ENCODE data around the gene CXCL9.

The CXCL9 gene

DNA sequence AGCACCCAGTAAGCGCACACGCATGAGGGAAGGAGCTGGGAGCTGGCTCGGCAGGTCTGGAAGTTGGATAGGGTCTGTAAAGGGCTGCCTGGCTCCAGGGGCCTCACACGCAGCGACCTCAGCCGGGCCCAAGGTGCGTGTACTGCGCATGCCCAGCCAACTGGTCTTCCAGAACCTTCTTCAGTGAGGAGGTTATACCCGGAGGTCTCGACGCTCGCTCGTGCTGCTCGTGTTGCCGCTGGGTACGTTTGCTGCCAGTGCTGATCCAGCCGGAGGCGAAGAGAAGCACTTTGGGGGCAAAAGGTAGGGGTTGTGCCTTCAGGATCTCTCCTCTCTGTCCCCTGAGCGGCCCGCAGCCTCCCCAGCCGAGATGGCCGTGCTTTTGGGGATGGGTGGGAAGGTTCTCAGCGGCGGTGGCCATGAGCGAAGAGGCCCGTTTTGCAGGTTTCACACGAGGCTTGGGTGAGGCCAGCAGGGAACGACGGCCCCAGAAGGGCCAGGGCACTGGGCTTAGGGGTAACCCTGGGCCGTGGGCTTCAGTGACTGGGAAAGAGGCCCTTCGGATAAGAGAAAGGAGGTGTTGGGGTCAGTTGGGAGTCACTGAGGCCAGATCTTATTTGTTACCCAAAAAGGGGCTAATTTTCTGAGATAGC is 3.8 kb upstream of the CXCL9 start:
- Histone ChIP-seq H3K4me3 (ENCODE audit: insufficient read length, low read depth) (no peak overlapping the region), H3K4me1 (ENCODE audit: insufficient read depth, insufficient read length) (peaks cover 3% of the 10 kb centered on the region), H3K9ac (ENCODE audit: insufficient read length, low read depth) (no peak overlapping the region), H3K27me3 (ENCODE audit: insufficient read depth, insufficient read length) (no peaks in the 10 kb centered on the region), H3K9me3 (ENCODE audit: insufficient read depth, low read length) (no peaks in the 10 kb centered on the region), H3K36me3 (ENCODE audit: insufficient read depth, insufficient read length, low read length) (no peaks in the 10 kb centered on the region)
- DNase-seq (ENCODE audit: low read depth, low spot score) = no peak
- TF ChIP-seq YY1 (IDR thresholded peaks at IDR 0.05; ENCODE audit: insufficient read depth, insufficient read length) (no peak), ZNF274 (IDR thresholded peaks at IDR 0.05; ENCODE audit: low read depth, low read length) (no peak), SUZ12 (IDR thresholded peaks at IDR 0.05; ENCODE audit: extremely low read depth, insufficient read depth, insufficient read length) (no peak)

- no peak overlapping the region for H3K9ac ChIP-seq (ENCODE audit: insufficient read length, low read depth)
- H3K9me3 ChIP-seq (ENCODE audit: insufficient read depth, low read length) = no peaks in the 10 kb centered on the region
- DNase-seq (ENCODE audit: low read depth, low spot score) = no peak
- no peak overlapping the region for H3K4me3 ChIP-seq (ENCODE audit: insufficient read length, low read depth)
- H3K4me1 ChIP-seq (ENCODE audit: insufficient read depth, insufficient read length) = peaks cover 3% of the 10 kb centered on the region
- TF ChIP-seq YY1 (IDR thresholded peaks at IDR 0.05; ENCODE audit: insufficient read depth, insufficient read length) (no peak), SUZ12 (IDR thresholded peaks at IDR 0.05; ENCODE audit: extremely low read depth, insufficient read depth, insufficient read length) (no peak), ZNF274 (IDR thresholded peaks at IDR 0.05; ENCODE audit: low read depth, low read length) (no peak)
- H3K36me3 ChIP-seq (ENCODE audit: insufficient read depth, insufficient read length, low read length) = no peaks in the 10 kb centered on the region
- no peaks in the 10 kb centered on the region for H3K27me3 ChIP-seq (ENCODE audit: insufficient read depth, insufficient read length)
Observed at GRCh38 chr4:76010576-76010975, 3.3 kb upstream of the CXCL9 start.

DNA sequence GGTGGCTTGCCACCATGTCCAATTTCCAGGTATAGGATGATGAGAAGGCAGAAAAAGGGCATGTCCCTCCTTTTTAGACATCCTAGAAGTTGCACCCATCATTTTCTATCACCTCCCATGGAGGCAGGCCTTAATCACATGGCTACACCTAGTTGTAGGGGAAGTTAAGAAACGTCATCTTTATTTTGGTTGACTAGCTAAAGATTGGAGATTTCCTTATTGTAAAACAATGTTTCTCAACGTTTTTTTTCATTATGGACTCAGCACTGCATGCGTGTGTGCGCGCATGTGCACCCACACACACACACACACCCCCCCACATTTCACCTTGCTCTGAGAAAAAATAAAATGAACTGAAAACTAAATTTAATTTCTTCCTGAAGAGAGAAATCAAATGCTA is 2.0 kb upstream of the CXCL9 start:
- Histone ChIP-seq H3K4me1 (ENCODE audit: insufficient read depth, insufficient read length) (peaks cover 3% of the 10 kb centered on the region), H3K9me3 (ENCODE audit: insufficient read depth, low read length) (no peaks in the 10 kb centered on the region), H3K36me3 (ENCODE audit: insufficient read depth, insufficient read length, low read length) (no peaks in the 10 kb centered on the region), H3K4me3 (ENCODE audit: insufficient read length, low read depth) (no peak overlapping the region), H3K9ac (ENCODE audit: insufficient read length, low read depth) (no peak overlapping the region), H3K27me3 (ENCODE audit: insufficient read depth, insufficient read length) (no peaks in the 10 kb centered on the region)
- DNase-seq (ENCODE audit: low read depth, low spot score) = no peak
- no peak for TF ChIP-seq ZNF274 (IDR thresholded peaks at IDR 0.05; ENCODE audit: low read depth, low read length)
- TF ChIP-seq SUZ12 (IDR thresholded peaks at IDR 0.05; ENCODE audit: extremely low read depth, insufficient read depth, insufficient read length) = no peak
- TF ChIP-seq YY1 (IDR thresholded peaks at IDR 0.05; ENCODE audit: insufficient read depth, insufficient read length) = no peak

DNA sequence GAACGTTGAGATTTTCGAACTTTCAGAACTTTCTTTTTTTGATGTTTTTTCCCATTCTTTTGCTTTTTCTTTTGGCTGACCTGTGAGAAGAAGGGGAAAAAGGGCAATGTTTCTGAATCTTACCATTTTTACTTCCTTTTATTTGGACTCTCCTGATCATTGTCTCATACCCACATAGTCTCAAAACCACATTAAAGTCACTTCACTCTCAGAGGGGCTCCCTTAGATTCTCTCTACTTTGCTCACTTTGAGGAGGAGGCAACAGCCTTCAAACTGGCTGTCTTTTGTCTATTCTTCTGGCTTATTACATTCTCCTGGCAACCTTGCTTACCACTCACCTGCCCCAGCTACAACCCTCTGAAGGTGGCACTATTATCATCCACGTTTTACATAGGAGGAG is 3.7 kb downstream of the CXCL9 start:
- Histone ChIP-seq H3K27me3 (ENCODE audit: insufficient read depth, insufficient read length) (no peaks in the 10 kb centered on the region), H3K9me3 (ENCODE audit: insufficient read depth, low read length) (no peaks in the 10 kb centered on the region), H3K9ac (ENCODE audit: insufficient read length, low read depth) (no peak overlapping the region), H3K36me3 (ENCODE audit: insufficient read depth, insufficient read length, low read length) (no peaks in the 10 kb centered on the region), H3K4me3 (ENCODE audit: insufficient read length, low read depth) (no peak overlapping the region), H3K4me1 (ENCODE audit: insufficient read depth, insufficient read length) (no peaks in the 10 kb centered on the region)
- no peak for DNase-seq (ENCODE audit: low read depth, low spot score)
- no peak for TF ChIP-seq ZNF274 (IDR thresholded peaks at IDR 0.05; ENCODE audit: low read depth, low read length)
- no peak for TF ChIP-seq YY1 (IDR thresholded peaks at IDR 0.05; ENCODE audit: insufficient read depth, insufficient read length)
- no peak for TF ChIP-seq SUZ12 (IDR thresholded peaks at IDR 0.05; ENCODE audit: extremely low read depth, insufficient read depth, insufficient read length)

- no peaks in the 10 kb centered on the region for H3K4me1 ChIP-seq (ENCODE audit: insufficient read depth, insufficient read length)
- no peak overlapping the region for H3K9ac ChIP-seq (ENCODE audit: insufficient read length, low read depth)
- no peaks in the 10 kb centered on the region for H3K36me3 ChIP-seq (ENCODE audit: insufficient read depth, insufficient read length, low read length)
- H3K9me3 ChIP-seq (ENCODE audit: insufficient read depth, low read length) = no peaks in the 10 kb centered on the region
- DNase-seq (ENCODE audit: low read depth, low spot score) = no peak
- no peaks in the 10 kb centered on the region for H3K27me3 ChIP-seq (ENCODE audit: insufficient read depth, insufficient read length)
- no peak overlapping the region for H3K4me3 ChIP-seq (ENCODE audit: insufficient read length, low read depth)
- TF ChIP-seq ZNF274 (IDR thresholded peaks at IDR 0.05; ENCODE audit: low read depth, low read length) = no peak
- TF ChIP-seq YY1 (IDR thresholded peaks at IDR 0.05; ENCODE audit: insufficient read depth, insufficient read length) = no peak
- no peak for TF ChIP-seq SUZ12 (IDR thresholded peaks at IDR 0.05; ENCODE audit: extremely low read depth, insufficient read depth, insufficient read length)
Observed at GRCh38 chr4:76003035-76003434, 4.3 kb downstream of the CXCL9 start.

GRCh38 chr4:76002176-76002575 is 5.1 kb downstream of the CXCL9 start:
- no peaks in the 10 kb centered on the region for H3K9me3 ChIP-seq (ENCODE audit: insufficient read depth, low read length)
- no peak for DNase-seq (ENCODE audit: low read depth, low spot score)
- H3K4me3 ChIP-seq (ENCODE audit: insufficient read length, low read depth) = no peak overlapping the region

DNA sequence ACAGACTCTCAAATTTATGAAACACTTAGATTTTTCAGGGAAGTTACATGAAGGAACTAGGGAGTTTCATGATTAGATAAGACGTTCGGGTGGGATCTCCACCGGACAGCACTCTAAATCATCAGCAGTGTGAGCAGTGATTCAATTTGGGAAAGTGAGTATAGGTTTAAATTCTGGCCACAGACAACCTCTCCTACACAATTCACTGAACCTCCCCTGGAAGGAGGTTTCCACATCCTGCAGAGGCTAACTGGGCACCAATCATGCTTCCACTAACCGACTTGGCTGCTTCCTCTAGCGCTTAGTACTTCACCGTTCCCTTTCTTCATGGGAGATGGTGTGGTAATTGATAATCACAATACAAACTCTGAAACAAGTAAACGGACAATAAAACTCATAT is 5.6 kb downstream of the CXCL9 start:
- H3K4me3 ChIP-seq (ENCODE audit: insufficient read length, low read depth) = no peak overlapping the region
- DNase-seq (ENCODE audit: low read depth, low spot score) = no peak
- H3K9me3 ChIP-seq (ENCODE audit: insufficient read depth, low read length) = no peaks in the 10 kb centered on the region
- no peak overlapping the region for H3K9ac ChIP-seq (ENCODE audit: insufficient read length, low read depth)
- no peaks in the 10 kb centered on the region for H3K27me3 ChIP-seq (ENCODE audit: insufficient read depth, insufficient read length)
- TF ChIP-seq YY1 (IDR thresholded peaks at IDR 0.05; ENCODE audit: insufficient read depth, insufficient read length) (no peak), ZNF274 (IDR thresholded peaks at IDR 0.05; ENCODE audit: low read depth, low read length) (no peak), SUZ12 (IDR thresholded peaks at IDR 0.05; ENCODE audit: extremely low read depth, insufficient read depth, insufficient read length) (no peak)
- no peaks in the 10 kb centered on the region for H3K4me1 ChIP-seq (ENCODE audit: insufficient read depth, insufficient read length)
- no peaks in the 10 kb centered on the region for H3K36me3 ChIP-seq (ENCODE audit: insufficient read depth, insufficient read length, low read length)

More at GRCh38 chr4:76002176-76002575, 5.1 kb downstream of the CXCL9 start:
- Histone ChIP-seq H3K36me3 (ENCODE audit: insufficient read depth, insufficient read length, low read length) (no peaks in the 10 kb centered on the region), H3K27me3 (ENCODE audit: insufficient read depth, insufficient read length) (no peaks in the 10 kb centered on the region), H3K9ac (ENCODE audit: insufficient read length, low read depth) (no peak overlapping the region), H3K4me1 (ENCODE audit: insufficient read depth, insufficient read length) (no peaks in the 10 kb centered on the region)
- TF ChIP-seq YY1 (IDR thresholded peaks at IDR 0.05; ENCODE audit: insufficient read depth, insufficient read length) = no peak
- no peak for TF ChIP-seq SUZ12 (IDR thresholded peaks at IDR 0.05; ENCODE audit: extremely low read depth, insufficient read depth, insufficient read length)
- no peak for TF ChIP-seq ZNF274 (IDR thresholded peaks at IDR 0.05; ENCODE audit: low read depth, low read length)

Measured in NT2/D1 (cell line).